HEK293T (cell line): Measurements from ENCODE around the gene TRIM43.
"Not testable (repeated sequence)": the region's sequence is repeated elsewhere in the genome, so short reads cannot be mapped to it uniquely, and the experiment has no call there.

Experiments
- CTCF ChIA-PET: fragments of 350-600 bp; formaldehyde crosslinking; extraction: SDS; loops from one replicate; lab custom pipeline; 2021; ENCODE audit warnings: antibody characterized with exemption, inconsistent platforms; lab: Yijun Ruan, JAX
- POLR2A ChIA-PET: fragments of 350-600 bp; formaldehyde crosslinking; extraction: SDS; loops from one replicate; lab custom pipeline; 2020; ENCODE audit warnings: antibody characterized with exemption, inconsistent platforms; lab: Yijun Ruan, JAX
- DNase-seq: peaks from one replicate; pipeline ENCODE4 v3.0.0; 2012; ENCODE audit warnings: mixed read lengths; ENCODE audit errors: extremely low spot score
- ARNT ChIP-seq: fragments of 450-650 bp; IDR thresholded peaks from 2 replicates; pipeline ENCODE4 v1.6.1; 2017; ENCODE audit warnings: mild to moderate bottlenecking
- BHLHE40 ChIP-seq: fragments of 450-650 bp; IDR thresholded peaks from 2 replicates; pipeline ENCODE4 v1.6.1; 2016; ENCODE audit warnings: mild to moderate bottlenecking, moderate library complexity, borderline replicate concordance
- CTBP1 ChIP-seq: fragments of 450-650 bp; IDR thresholded peaks from 2 replicates; pipeline ENCODE4 v1.6.1; 2016; ENCODE audit warnings: borderline replicate concordance
- ELF4 ChIP-seq: fragments of 450-650 bp; IDR thresholded peaks from 2 replicates; pipeline ENCODE4 v1.6.1; 2017; ENCODE audit warnings: antibody characterized with exemption
- FOXA1 ChIP-seq: fragments of 450-650 bp; IDR thresholded peaks from 2 replicates; pipeline ENCODE4 v1.6.1; 2016; ENCODE audit warnings: mild to moderate bottlenecking
- FOXK2 ChIP-seq: fragments of 450-650 bp; IDR thresholded peaks from 2 replicates; pipeline ENCODE4 v1.6.1; 2016; ENCODE audit warnings: mild to moderate bottlenecking
- FOXM1 ChIP-seq: fragments of 450-650 bp; IDR thresholded peaks from 2 replicates; pipeline ENCODE4 v1.6.1; 2017; ENCODE audit warnings: mild to moderate bottlenecking, borderline replicate concordance
- HDGF ChIP-seq: fragments of 450-650 bp; IDR thresholded peaks from 2 replicates; pipeline ENCODE4 v1.6.1; 2017; ENCODE audit warnings: antibody characterized with exemption, borderline replicate concordance
- L3MBTL2 ChIP-seq: fragments of 450-650 bp; conservative IDR thresholded peaks from 2 replicates; pipeline ENCODE4 v1.6.1; 2016; ENCODE audit warnings: mild to moderate bottlenecking
- LEF1 ChIP-seq: fragments of 450-650 bp; IDR thresholded peaks from 2 replicates; pipeline ENCODE4 v1.6.1; 2017; ENCODE audit warnings: mild to moderate bottlenecking, borderline replicate concordance
- NFRKB ChIP-seq: fragments of 450-650 bp; IDR thresholded peaks from 2 replicates; pipeline ENCODE4 v1.6.1; 2016; ENCODE audit warnings: mild to moderate bottlenecking, moderate library complexity
- SP1 ChIP-seq: fragments of 450-650 bp; IDR thresholded peaks from 2 replicates; pipeline ENCODE4 v1.6.1; 2017
- SUZ12 ChIP-seq: fragments of 450-650 bp; IDR thresholded peaks from 2 replicates; pipeline ENCODE4 v1.6.1; 2016; ENCODE audit warnings: mild to moderate bottlenecking
- TARDBP ChIP-seq: fragments of 450-650 bp; IDR thresholded peaks from 2 replicates; pipeline ENCODE4 v1.6.1; 2016
- ZNF384 ChIP-seq: fragments of 450-650 bp; IDR thresholded peaks from 2 replicates; pipeline ENCODE4 v1.6.1; 2016
- TF ChIP-seq, protein P1 (sequence below): fragments of 450-650 bp; IDR thresholded peaks from 2 replicates; pipeline ENCODE4 v1.6.1; 2016

TRIM43 gene

DNA sequence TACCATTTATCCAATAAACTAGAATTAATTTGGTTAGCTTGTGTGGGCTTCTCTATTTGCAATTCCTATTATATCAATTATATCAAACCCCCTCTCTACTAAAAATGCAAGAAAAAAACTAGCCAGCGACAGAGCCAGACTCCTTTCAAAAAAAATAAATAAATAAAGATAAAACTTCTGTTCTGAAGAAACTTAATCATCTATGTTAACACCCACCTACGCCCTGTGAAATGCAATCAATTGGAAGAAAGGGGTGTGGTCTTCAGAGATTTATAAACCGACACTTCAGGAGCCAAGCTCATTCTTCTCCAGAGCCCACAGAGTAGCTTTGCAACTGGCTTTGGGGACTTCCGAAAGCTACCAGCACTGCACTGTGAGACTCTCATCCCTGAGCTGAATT, at the start of gene TRIM43:
TSS of gene TRIM43 (plus strand) at position 301 of the 400 bp plus-strand sequence. CDS start 2,023 bp downstream, outside the sequence.
- CTCF ChIA-PET, POLR2A ChIA-PET, DNase-seq: not testable (repeated sequence)

DNA sequence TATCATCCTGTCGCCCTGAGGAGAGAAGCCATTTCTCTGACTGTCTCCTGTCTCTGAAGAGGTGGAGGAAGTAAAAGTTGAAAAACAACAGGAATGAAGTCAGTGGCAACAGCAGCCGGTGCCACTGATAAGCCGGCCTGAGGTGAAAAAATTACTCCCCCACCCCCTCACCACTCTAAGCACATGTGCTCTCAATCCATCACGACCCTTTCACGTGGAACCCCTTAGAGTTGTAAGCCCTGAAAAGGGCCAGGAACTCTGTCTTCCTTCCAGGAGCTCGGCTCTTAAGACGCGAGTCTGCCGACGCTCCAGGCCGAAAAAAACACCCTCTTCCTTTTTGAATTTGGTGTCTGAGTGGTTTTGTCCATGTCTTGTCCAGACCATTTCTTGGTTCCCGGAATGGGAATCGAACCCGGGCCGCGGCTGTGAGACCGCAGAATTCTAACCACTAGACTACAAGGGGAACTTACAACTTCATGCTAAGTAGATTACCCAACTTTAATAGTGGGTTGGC, 40.7 kb upstream of the TRIM43 start:
- DNase-seq: no peak
- ChIA-PET CTCF (no interaction called here), POLR2A (no interaction called here)
- TF ChIP-seq FOXK2 (no peak), ZNF384 (no peak), CTBP1 (no peak), BHLHE40 (no peak), FOXM1 (no peak), LEF1 (no peak)

DNA sequence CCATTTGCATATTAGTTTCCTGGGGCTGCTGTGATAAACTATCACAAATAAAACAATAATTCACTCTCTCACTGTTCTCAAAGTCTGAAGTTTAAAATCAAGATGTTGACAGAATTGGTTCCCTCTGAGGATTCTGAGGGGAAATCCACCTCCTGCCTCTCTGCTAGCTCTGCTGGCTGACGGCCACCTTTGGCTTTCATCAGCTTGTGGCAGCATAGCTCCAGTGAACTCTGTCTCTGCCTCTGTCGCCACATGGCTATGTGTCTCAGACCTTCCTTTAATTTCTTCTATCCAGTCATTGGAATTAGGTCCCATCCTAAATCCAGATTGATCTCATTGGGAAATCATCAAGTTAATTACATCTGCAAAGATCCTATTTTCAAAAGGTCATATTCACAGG, 38.9 kb upstream of the TRIM43 start:
- ChIA-PET CTCF (no interaction called here), POLR2A (no interaction called here)
- DNase-seq: no peak
- TF ChIP-seq SP1: no peak
- no peak for TF ChIP-seq ARNT
- no peak for TF ChIP-seq FOXM1
- no peak for TF ChIP-seq ZNF384
- TF ChIP-seq LEF1: no peak

DNA sequence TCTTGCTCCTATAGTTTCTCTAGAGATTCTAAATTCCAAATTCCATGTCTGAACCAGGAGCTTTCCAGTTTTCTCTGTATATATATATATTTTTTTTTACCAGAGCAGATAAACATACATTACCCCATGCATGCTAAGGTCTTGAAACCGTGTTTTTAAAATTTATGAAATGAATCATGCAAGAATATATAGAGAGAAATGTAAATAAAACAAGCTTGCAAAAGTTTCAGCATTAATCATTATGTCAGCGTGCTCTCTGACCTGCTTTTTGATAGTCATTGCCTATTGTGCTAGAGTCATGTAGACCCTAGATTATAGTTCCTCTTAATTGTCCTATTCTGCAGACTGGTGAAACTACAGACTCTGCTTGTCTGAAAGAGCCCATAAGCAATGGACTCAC, 22.6 kb upstream of the TRIM43 start:
- CTCF ChIA-PET: no interaction called here
- TF ChIP-seq ELF4: no peak
- TF ChIP-seq BHLHE40: no peak
- TF ChIP-seq, protein P1, sequence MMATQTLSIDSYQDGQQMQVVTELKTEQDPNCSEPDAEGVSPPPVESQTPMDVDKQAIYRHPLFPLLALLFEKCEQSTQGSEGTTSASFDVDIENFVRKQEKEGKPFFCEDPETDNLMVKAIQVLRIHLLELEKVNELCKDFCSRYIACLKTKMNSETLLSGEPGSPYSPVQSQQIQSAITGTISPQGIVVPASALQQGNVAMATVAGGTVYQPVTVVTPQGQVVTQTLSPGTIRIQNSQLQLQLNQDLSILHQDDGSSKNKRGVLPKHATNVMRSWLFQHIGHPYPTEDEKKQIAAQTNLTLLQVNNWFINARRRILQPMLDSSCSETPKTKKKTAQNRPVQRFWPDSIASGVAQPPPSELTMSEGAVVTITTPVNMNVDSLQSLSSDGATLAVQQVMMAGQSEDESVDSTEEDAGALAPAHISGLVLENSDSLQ: no peak
- no peak for TF ChIP-seq L3MBTL2
- TF ChIP-seq ZNF384: no peak
- POLR2A ChIA-PET: no interaction called here
- no peak for DNase-seq

DNA sequence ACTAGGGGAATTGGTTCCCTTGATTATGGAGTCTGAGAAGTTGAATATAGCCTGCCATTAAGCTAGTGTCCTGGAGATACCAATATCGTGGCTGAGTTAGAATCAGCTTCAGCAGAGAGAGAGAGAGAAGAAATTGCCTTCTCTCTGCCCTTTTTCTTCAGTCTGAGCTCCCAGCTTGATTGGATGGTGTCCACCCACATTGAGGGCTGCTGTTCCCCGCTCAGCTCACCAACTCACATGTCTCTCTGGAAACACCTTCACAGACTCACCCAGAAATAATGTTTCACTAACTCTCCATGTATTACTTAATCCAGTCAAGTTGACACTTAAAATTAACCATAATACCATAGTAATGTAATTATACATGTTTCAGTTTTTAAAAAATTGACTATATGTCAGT, 17.9 kb upstream of the TRIM43 start:
- ChIA-PET CTCF (no interaction called here), POLR2A (no interaction called here)
- TF ChIP-seq ZNF384 (no peak), ELF4 (no peak), FOXA1 (no peak), HDGF (no peak), FOXM1 (no peak), LEF1 (no peak), SUZ12 (no peak), SP1 (no peak), TARDBP (no peak), L3MBTL2 (no peak), CTBP1 (no peak), ARNT (no peak), NFRKB (no peak), FOXK2 (no peak)
- TF ChIP-seq, protein P1: no peak
- no peak for DNase-seq

DNA sequence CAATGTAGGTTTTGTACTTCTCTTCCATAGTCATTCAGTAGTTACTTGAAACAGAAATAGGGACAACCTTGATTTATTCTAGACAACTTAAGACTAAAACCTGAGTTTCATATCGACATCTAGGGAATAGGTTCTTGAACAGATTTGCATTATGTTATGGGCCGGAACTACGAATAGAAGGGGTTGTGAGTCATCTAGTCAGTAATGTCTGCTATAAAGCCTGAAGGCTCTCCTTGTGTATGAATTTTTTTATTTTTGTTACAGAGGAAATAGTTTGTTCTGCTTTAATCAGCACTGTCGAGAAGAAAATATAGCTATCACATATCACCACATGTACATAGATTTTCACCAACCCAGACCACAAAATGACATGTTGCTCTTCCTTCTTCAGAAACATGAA, 17.3 kb upstream of the TRIM43 start:
- POLR2A ChIA-PET: no interaction called here
- CTCF ChIA-PET: no interaction called here
- DNase-seq: no peak
- no peak for TF ChIP-seq SP1
- no peak for TF ChIP-seq FOXA1
- no peak for TF ChIP-seq FOXK2
- TF ChIP-seq ARNT: no peak
- TF ChIP-seq SUZ12: no peak
- TF ChIP-seq FOXM1: no peak
- TF ChIP-seq NFRKB: no peak
- no peak for TF ChIP-seq L3MBTL2
- no peak for TF ChIP-seq ZNF384
- no peak for TF ChIP-seq CTBP1
- no peak for TF ChIP-seq LEF1
- no peak for TF ChIP-seq BHLHE40
- no peak for TF ChIP-seq HDGF
- TF ChIP-seq, protein P1: no peak
- TF ChIP-seq ELF4: no peak
- no peak for TF ChIP-seq TARDBP

DNA sequence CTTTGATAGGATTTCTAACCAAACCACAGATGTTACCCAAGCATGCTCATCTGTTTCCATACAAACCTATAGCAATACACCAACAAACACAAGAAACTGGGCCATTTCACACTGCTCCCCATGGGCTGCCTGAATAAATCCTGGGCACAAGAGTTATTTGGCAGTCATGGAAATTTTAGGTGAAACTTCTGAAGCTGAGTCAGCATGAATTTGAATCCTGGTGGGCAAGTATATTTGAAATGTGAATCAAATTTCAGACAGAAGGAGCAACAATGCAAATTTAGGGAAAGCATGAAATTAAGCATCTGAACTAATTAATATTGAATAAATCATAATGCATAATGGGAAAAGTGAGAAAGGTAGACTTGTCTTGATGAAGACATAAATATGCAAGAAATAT, 15.9 kb upstream of the TRIM43 start:
- TF ChIP-seq FOXA1 (no peak), TARDBP (no peak), LEF1 (no peak), SP1 (no peak), CTBP1 (no peak), SUZ12 (no peak), FOXM1 (no peak), BHLHE40 (no peak), HDGF (no peak), FOXK2 (no peak), ELF4 (no peak), L3MBTL2 (no peak), ARNT (no peak), ZNF384 (no peak), NFRKB (no peak)
- TF ChIP-seq, protein P1: no peak
- no peak for DNase-seq
- ChIA-PET CTCF (no interaction called here), POLR2A (no interaction called here)
